NT2/D1 (cell line): ENCODE measurements around the gene MAD1L1.

ENCODE experiments used
- YY1 ChIP-seq: IDR thresholded peaks from 2 replicates; pipeline ENCODE4 v1.6.1; 2011; ENCODE audit not compliant: insufficient read length, insufficient read depth
- ZNF274 ChIP-seq: IDR thresholded peaks from 2 replicates; pipeline ENCODE4 v1.6.1; 2011; ENCODE audit warnings: mild to moderate bottlenecking, low read depth, low read length

DNA sequence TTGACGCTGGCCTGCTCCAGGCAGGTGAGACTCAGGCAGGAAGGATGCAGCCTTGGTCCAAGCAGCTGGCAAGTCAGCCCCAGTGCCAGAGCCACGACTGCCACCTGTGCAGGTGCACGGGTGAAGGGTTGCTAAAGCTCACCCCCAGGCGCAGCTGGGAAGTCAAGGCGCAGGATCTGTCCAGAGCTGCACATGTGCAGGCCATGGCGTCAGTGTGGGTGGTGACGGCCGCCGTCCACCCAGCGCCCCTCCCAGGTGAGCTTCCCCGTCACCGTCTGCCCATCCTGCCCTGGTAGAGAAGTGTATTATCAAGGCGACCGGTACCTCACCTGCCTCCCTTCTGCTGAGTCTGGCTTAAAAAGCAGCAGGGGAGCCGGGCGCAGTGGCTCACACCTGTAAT is 110.1 kb downstream of the MAD1L1 start:
- TF ChIP-seq ZNF274 (no peak), YY1 (no peak)
